ENCODE results near the gene LINS1.

- no peak for TF ChIP-seq CTCF (IDR thresholded peaks at IDR 0.05)
- no peak for TF ChIP-seq POLR2A (IDR thresholded peaks at IDR 0.05; ENCODE audit: low read depth)
Observed at GRCh38 chr15:100602823-100603393, 924 bp upstream of the LINS1 start.
